H1 (cell line): ENCODE data around the gene ANKRD17. TPM values are rescaled to one million over a fixed set of nuclear protein-coding genes. Genes with fewer than 3 reads are reported as not detected.

Experiments used
- CTCF ChIA-PET: fragments of 300-600 bp; sonication (Branson Sonifier 250); formaldehyde crosslinking; loops from one replicate; lab custom pipeline; 2021; ENCODE audit not compliant: partially characterized antibody; lab: Charles Lee
- POLR2A ChIA-PET: fragments of 300-600 bp; sonication (Branson Sonifier 250); formaldehyde crosslinking; loops from one replicate; lab custom pipeline; 2021; ENCODE audit warnings: inconsistent platforms; ENCODE audit not compliant: partially characterized antibody; lab: Charles Lee
- DNase-seq, 2 experiments: peaks; one replicate each; pipeline versions ENCODE4 v3.0.0 to v3.0.0-alpha.2; 2010 to 2022; ENCODE audit warnings: low spot score in 2 of 2, low read depth in 1 of 2, mixed read lengths in 1 of 2
- FAIRE-seq: peaks from 2 replicates; lab custom pipeline; 2011; peaks lifted over from hg19 to GRCh38; lab: Jason Lieb, UNC
- H2AFZ ChIP-seq: 2 replicates; pipeline ENCODE4 v1.8.1; 2012; ENCODE audit warnings: low read length, inconsistent platforms
- H2AK5ac ChIP-seq: 2 replicates; pipeline ENCODE4 v1.6.1; 2013; ENCODE audit warnings: low read depth, low read length
- H2BK120ac ChIP-seq: replicated peaks from 2 replicates; pipeline ENCODE3; 2013; ENCODE audit warnings: low read depth, low read length, inconsistent platforms
- H2BK12ac ChIP-seq: 2 replicates; pipeline ENCODE4 v1.6.1; 2013; ENCODE audit warnings: low read depth, low read length
- H2BK15ac ChIP-seq: 2 replicates; pipeline ENCODE4 v1.6.1; 2013; ENCODE audit warnings: low read length
- H2BK20ac ChIP-seq: 2 replicates; pipeline ENCODE4 v1.6.1; 2013; ENCODE audit warnings: low read length
- H2BK5ac ChIP-seq: 2 replicates; pipeline ENCODE4 v1.6.1; 2013; ENCODE audit warnings: low read depth, low read length
- H3K14ac ChIP-seq: 2 replicates; pipeline ENCODE4 v1.6.1; 2013; ENCODE audit warnings: inconsistent platforms; ENCODE audit not compliant: insufficient read length
- H3K18ac ChIP-seq: 2 replicates; pipeline ENCODE4 v1.6.1; 2013; ENCODE audit warnings: low read length; ENCODE audit errors: extremely low read depth
- H3K23ac ChIP-seq: 2 replicates; pipeline ENCODE4 v1.6.1; 2013; ENCODE audit warnings: inconsistent platforms; ENCODE audit not compliant: insufficient read length
- H3K23me2 ChIP-seq: 2 replicates; pipeline ENCODE4 v1.6.1; 2013; ENCODE audit warnings: low read depth, low read length
- H3K27ac ChIP-seq: 2 replicates; pipeline ENCODE4 v1.6.1; 2011; ENCODE audit warnings: low read depth, low read length, inconsistent platforms
- H3K27me3 ChIP-seq, 4 experiments: replicated peaks in 1 of 4; 1 replicate in 1 of 4; 2 replicates in 3 of 4; pipeline versions ENCODE4 v1.6.1 to v1.8.1; 2011 to 2013; ENCODE audit warnings: low read length in 3 of 4, mild to moderate bottlenecking in 3 of 4, inconsistent platforms in 2 of 4, mixed read lengths in 2 of 4, moderate library complexity in 1 of 4; ENCODE audit not compliant: control insufficient read depth in 3 of 4, insufficient read depth in 3 of 4; ENCODE audit errors: extremely low read depth in 1 of 4
- H3K36me3 ChIP-seq, 4 experiments: 2 replicates each; pipeline versions ENCODE4 v1.6.1 to v1.8.1; 2011 to 2013; ENCODE audit warnings: mild to moderate bottlenecking in 4 of 4, low read length in 3 of 4, moderate library complexity in 2 of 4, control low read depth in 1 of 4, inconsistent platforms in 1 of 4; ENCODE audit not compliant: insufficient read depth in 4 of 4, control insufficient read depth in 2 of 4
- H3K4ac ChIP-seq: replicated peaks from 2 replicates; pipeline ENCODE3; 2013; ENCODE audit warnings: low read length, low read depth, mixed read lengths, inconsistent platforms; ENCODE audit not compliant: insufficient read length
- H3K4me1 ChIP-seq, 4 experiments: replicated peaks in 1 of 4; 1 replicate in 1 of 4; 2 replicates in 3 of 4; pipeline versions ENCODE4 v1.6.1 to v1.8.1; 2011 to 2013; ENCODE audit warnings: low read length in 3 of 4, inconsistent platforms in 2 of 4, mixed read lengths in 1 of 4; ENCODE audit not compliant: insufficient read depth in 4 of 4, control insufficient read depth in 3 of 4
- H3K4me2 ChIP-seq, 2 experiments: 2 replicates each; pipeline versions ENCODE4 v1.6.1 to v1.8.1; 2011 to 2013; ENCODE audit warnings: low read depth in 2 of 2, low read length in 2 of 2, control low read depth in 1 of 2, inconsistent platforms in 1 of 2, mild to moderate bottlenecking in 1 of 2; ENCODE audit not compliant: insufficient read depth in 1 of 2
- H3K4me3 ChIP-seq, 4 experiments: fragments of 200-600, 300-600 bp in 1 of 4; sonication (generic), shearing (Covaris generic), sonication (Bioruptor Twin) in 1 of 4; 2 replicates each; pipeline versions ENCODE4 v1.5.1 to v1.8.1; 2011 to 2016; ENCODE audit warnings: low read length in 4 of 4, low read depth in 3 of 4, control low read depth in 2 of 4, inconsistent platforms in 2 of 4, mild to moderate bottlenecking in 2 of 4, mixed read lengths in 1 of 4, moderate library complexity in 1 of 4; ENCODE audit not compliant: insufficient read depth in 2 of 4; ENCODE audit errors: extremely low read depth in 1 of 4
- H3K56ac ChIP-seq: replicated peaks from 2 replicates; pipeline ENCODE3; 2013; ENCODE audit warnings: low read depth, mild to moderate bottlenecking, mixed read lengths, low read length, inconsistent platforms; ENCODE audit not compliant: insufficient read length
- H3K79me1 ChIP-seq: 2 replicates; pipeline ENCODE4 v1.6.1; 2013; ENCODE audit warnings: low read depth, low read length, control low read depth
- H3K79me2 ChIP-seq, 2 experiments: 2 replicates each; pipeline versions ENCODE4 v1.6.1 to v1.8.1; 2012 to 2013; ENCODE audit warnings: low read length in 2 of 2, mild to moderate bottlenecking in 2 of 2, inconsistent platforms in 1 of 2; ENCODE audit not compliant: insufficient read depth in 2 of 2, control insufficient read depth in 1 of 2
- H3K9ac ChIP-seq, 4 experiments: replicated peaks in 1 of 4; 1 replicate in 1 of 4; 2 replicates in 3 of 4; pipeline versions ENCODE4 v1.6.1 to v1.8.1; 2011 to 2013; ENCODE audit warnings: low read depth in 3 of 4, low read length in 3 of 4, control low read depth in 2 of 4, mild to moderate bottlenecking in 2 of 4, moderate library complexity in 2 of 4, inconsistent platforms in 1 of 4; ENCODE audit errors: extremely low read depth in 1 of 4
- H3K9me3 ChIP-seq, 2 experiments: 2 replicates each; pipeline versions ENCODE4 v1.6.1 to v1.8.1; 2012 to 2013; ENCODE audit warnings: mild to moderate bottlenecking in 2 of 2, moderate library complexity in 2 of 2, control low read depth in 1 of 2, inconsistent platforms in 1 of 2, low read depth in 1 of 2, low read length in 1 of 2, mixed read lengths in 1 of 2; ENCODE audit not compliant: insufficient read depth in 2 of 2
- H4K20me1 ChIP-seq, 2 experiments: replicated peaks in 1 of 2; 2 replicates each; pipeline versions ENCODE3 to v1.8.1; 2011 to 2013; ENCODE audit warnings: inconsistent platforms in 2 of 2, low read length in 2 of 2, mild to moderate bottlenecking in 1 of 2; ENCODE audit not compliant: insufficient read depth in 2 of 2, control insufficient read depth in 1 of 2
- H4K5ac ChIP-seq: 2 replicates; pipeline ENCODE4 v1.6.1; 2013; ENCODE audit warnings: low read length, low read depth, mixed read lengths, inconsistent platforms; ENCODE audit not compliant: insufficient read length
- H4K8ac ChIP-seq: 2 replicates; pipeline ENCODE4 v1.8.0; 2013; ENCODE audit warnings: mild to moderate bottlenecking, moderate library complexity, low read length, inconsistent platforms; ENCODE audit not compliant: insufficient read depth; ENCODE audit errors: extremely low read depth
- H4K91ac ChIP-seq: replicated peaks from 2 replicates; pipeline ENCODE3; 2013; ENCODE audit warnings: low read length, mixed read lengths, inconsistent platforms; ENCODE audit not compliant: insufficient read length
- ASH2L ChIP-seq: fragments of 200-600, 300-600 bp; sonication (generic); IDR thresholded peaks from one replicate; pipeline ENCODE4 v1.7.1; 2017; ENCODE audit warnings: low read length
- ATF2 ChIP-seq: IDR thresholded peaks from 2 replicates; pipeline ENCODE4 v1.6.1; 2012; ENCODE audit warnings: low read length, inconsistent platforms
- CBX5 ChIP-seq: fragments of 300-800, 300-1000 bp; sonication (generic); IDR thresholded peaks from 2 replicates; pipeline ENCODE4 v1.7.1; 2016; ENCODE audit warnings: antibody characterized with exemption, low read length, low read depth
- CEBPB ChIP-seq: IDR thresholded peaks from 2 replicates; pipeline ENCODE4 v1.6.1; 2012; ENCODE audit warnings: low read depth, low read length
- CREB1 ChIP-seq: IDR thresholded peaks from 2 replicates; pipeline ENCODE4 v1.6.1; 2012; ENCODE audit warnings: inconsistent platforms
- JUND ChIP-seq: IDR thresholded peaks from 2 replicates; pipeline ENCODE4 v1.6.1; 2011; ENCODE audit warnings: mild to moderate bottlenecking, improper control_type of control experiment, low read length
- NRF1 ChIP-seq: IDR thresholded peaks from 2 replicates; pipeline ENCODE4 v1.6.1; 2011; ENCODE audit warnings: mild to moderate bottlenecking, low read depth, low read length, improper control_type of control experiment
- POLR2A ChIP-seq, 2 experiments: IDR thresholded peaks; 1 replicate in 1 of 2; 2 replicates in 1 of 2; pipeline ENCODE4 v1.6.1; 2011; ENCODE audit warnings: low read depth in 2 of 2, low read length in 2 of 2, mild to moderate bottlenecking in 2 of 2; ENCODE audit errors: control extremely low read depth in 1 of 2
- RBBP5 ChIP-seq: IDR thresholded peaks from 2 replicates; pipeline ENCODE4 v1.7.1; 2012; ENCODE audit warnings: low read depth, mild to moderate bottlenecking, inconsistent platforms, low read length, moderate library complexity, borderline replicate concordance
- RXRA ChIP-seq: IDR thresholded peaks from 2 replicates; pipeline ENCODE4 v1.6.1; 2011; ENCODE audit warnings: low read depth, mild to moderate bottlenecking, low read length, moderate library complexity; ENCODE audit not compliant: insufficient read depth
- SIN3A ChIP-seq, 2 experiments: IDR thresholded peaks in 1 of 2; conservative IDR thresholded peaks in 1 of 2; 2 replicates each; pipeline ENCODE4 v1.6.1; 2011 to 2012; ENCODE audit warnings: low read length in 2 of 2, improper control_type of control experiment in 1 of 2, low read depth in 1 of 2, mild to moderate bottlenecking in 1 of 2
- SIX5 ChIP-seq: IDR thresholded peaks from 2 replicates; pipeline ENCODE4 v1.6.1; 2011; ENCODE audit warnings: mild to moderate bottlenecking, low read depth, low read length
- TAF7 ChIP-seq: optimal IDR thresholded peaks from 2 replicates; pipeline ENCODE3; 2011; ENCODE audit warnings: low read depth, mild to moderate bottlenecking, inconsistent platforms, low read length, moderate library complexity, borderline replicate concordance
- polyA plus RNA-seq, 7 experiments: library from polyadenylated mRNA; depleted of rRNA in 3 of 7; stranded (reverse) in 5 of 7; unstranded in 2 of 7; fragments of >200 nt in 5 of 7; fragments of 200-250 nt in 2 of 7; gene quantifications; 1 replicate in 5 of 7; 2 replicates in 1 of 7; 4 replicates in 1 of 7; pipeline versions ENCODE4 v1.2.1 to v1.2.3, GENCODE V29; 2011 to 2013; ENCODE audit warnings: missing spikeins in 2 of 7, mixed read lengths in 2 of 7
- total RNA-seq: library from RNA; stranded (reverse); fragmentation: NEBNext Ultra II Directional; extraction: Animal tissue kit (Norgen Biotek cat#: 25700); gene quantifications from 2 replicates; pipeline ENCODE4 v1.2.1, GENCODE V29; 2021

Gene ANKRD17
- total and polyA plus RNA-seq, 2 of the 8 experiments (the other 6 are each of a cell fraction or from before 2014, with no cell fraction given): 42.4 to 93.7 TPM

- no peak for TF ChIP-seq ASH2L
Observed at GRCh38 chr4:73206236-73206635, 52.4 kb downstream of the ANKRD17 start (continued).

- no peak overlapping the region for H2BK20ac ChIP-seq
- ChIA-PET CTCF (no interaction called here), POLR2A (no interaction called here)
- no peak overlapping the region for H2BK120ac ChIP-seq
- H2BK15ac ChIP-seq: no peak overlapping the region
- H3K36me3 ChIP-seq: no peaks in the 10 kb centered on the region
- H3K27me3 ChIP-seq: no peaks in the 10 kb centered on the region
- H2BK5ac ChIP-seq: no peak overlapping the region
- H3K56ac ChIP-seq: no peak overlapping the region
- peaks cover 0 to 95% of the 10 kb centered on the region in 2 experiments; a peak in 3 of 4 replicates for H3K79me2 ChIP-seq
- H3K27ac ChIP-seq: no peak overlapping the region
- no peak overlapping the region for H3K23ac ChIP-seq
- no peak overlapping the region for H3K4ac ChIP-seq
- no peak overlapping the region for H2AFZ ChIP-seq
- no peak overlapping the region for H4K91ac ChIP-seq
- H4K5ac ChIP-seq: no peak overlapping the region
- no peaks in the 10 kb centered on the region for H3K9me3 ChIP-seq
- no peak overlapping the region for H3K18ac ChIP-seq
- no peak overlapping the region for H3K4me2 ChIP-seq
- H3K4me1 ChIP-seq: peaks cover 0 to 2% (median 0%) of the 10 kb centered on the region in 4 experiments; a peak in 1 of 7 replicates
- FAIRE-seq (no peak), DNase-seq (no peak)
- no peak overlapping the region for H4K8ac ChIP-seq
- H3K23me2 ChIP-seq: no peaks in the 10 kb centered on the region
- H3K14ac ChIP-seq: no peak overlapping the region
- no peak overlapping the region for H3K9ac ChIP-seq
- no peak overlapping the region for H2AK5ac ChIP-seq
- H3K79me1 ChIP-seq: no peaks in the 10 kb centered on the region
- no peak overlapping the region for H3K4me3 ChIP-seq
- no peak overlapping the region for H2BK12ac ChIP-seq
- H4K20me1 ChIP-seq: peaks cover 4 to 12% of the 10 kb centered on the region in 2 experiments
- no peak for TF ChIP-seq JUND
- no peak for TF ChIP-seq CBX5
- TF ChIP-seq RXRA: no peak
- TF ChIP-seq CEBPB: no peak
- TF ChIP-seq RBBP5: no peak
- TF ChIP-seq CREB1: no peak
- TF ChIP-seq POLR2A (IDR thresholded peaks at IDR 0.05; ENCODE audit: control extremely low read depth in 1 of 2, low read depth in 2 of 2, low read length in 2 of 2): no peak
- TF ChIP-seq SIN3A (conservative IDR thresholded peaks at IDR 0.05 in 1 of 2, IDR thresholded peaks at IDR 0.05 in 1 of 2; ENCODE audit: low read depth in 1 of 2, low read length in 2 of 2): no peak
- no peak for TF ChIP-seq SIX5
- no peak for TF ChIP-seq TAF7
- no peak for TF ChIP-seq NRF1
- no peak for TF ChIP-seq ATF2
Observed at GRCh38 chr4:73205482-73205881, 53.1 kb downstream of the ANKRD17 start.
